Suppressor macrophage (primary cell): Measurements from ENCODE around the gene LRRC7.

Source experiments
- DNase-seq, 4 experiments: peaks; one replicate each; pipeline ENCODE4 v3.0.0-alpha.2; 2020 to 2022
- total RNA-seq, 17 experiments: gene quantifications; one replicate each; lab custom pipeline; 2026; ENCODE audit warnings: mixed read lengths in 6 of 17, inconsistent platforms in 3 of 17; lab: John Stamatoyannopoulos, UW

LRRC7 gene
- total RNA-seq: 0 to 12.9 (median 0) reads per million in 17 experiments

GRCh38 chr1:69567652-69568420, at the start of gene LRRC7:
TSS of gene LRRC7 (plus strand) at chr1:69567922. CDS start at chr1:69568640, 718 bp downstream.
- DNase-seq: peak in 2 of 4 experiments; percentile 11 to 23

GRCh38 chr1:69519006-69519405, 48.7 kb upstream of the LRRC7 start:
- no peak for DNase-seq

- DNase-seq: no peak
These were observed 47.4 kb upstream of the LRRC7 start for GRCh38 chr1:69520326-69520725.

- DNase-seq: no peak
These were observed 44.7 kb upstream of the LRRC7 start for GRCh38 chr1:69523032-69523431.

- no peak for DNase-seq
These were observed 44.3 kb upstream of the LRRC7 start for GRCh38 chr1:69523461-69523860.

- DNase-seq: no peak
These were observed 43.7 kb upstream of the LRRC7 start for GRCh38 chr1:69524015-69524414.

GRCh38 chr1:69527273-69527672, 40.4 kb upstream of the LRRC7 start:
- no peak for DNase-seq

GRCh38 chr1:69528376-69528775, 39.3 kb upstream of the LRRC7 start:
- DNase-seq: no peak

GRCh38 chr1:69533343-69533742, 34.4 kb upstream of the LRRC7 start:
- DNase-seq: no peak

- no peak for DNase-seq
These were observed 32.9 kb upstream of the LRRC7 start for GRCh38 chr1:69534829-69535228.

- no peak for DNase-seq
These were observed 32.2 kb upstream of the LRRC7 start for GRCh38 chr1:69535490-69535889.

- DNase-seq: no peak
These were observed 27.7 kb upstream of the LRRC7 start for GRCh38 chr1:69540052-69540451.

- no peak for DNase-seq
These were observed 16.0 kb upstream of the LRRC7 start for GRCh38 chr1:69551476-69552324.

- DNase-seq: no peak
These were observed 14.0 kb upstream of the LRRC7 start for GRCh38 chr1:69553726-69554125.

- no peak for DNase-seq
These were observed 876 bp downstream of the LRRC7 start for GRCh38 chr1:69568421-69569174.

GRCh38 chr1:69569175-69569541, 1.4 kb downstream of the LRRC7 start:
- peak in 1 of 4 experiments; percentile 2 for DNase-seq

- peak; percentile 2 to 45 (median 21) for DNase-seq
These were observed 2.0 kb downstream of the LRRC7 start for GRCh38 chr1:69569576-69570328.

- no peak for DNase-seq
These were observed 2.6 kb downstream of the LRRC7 start for GRCh38 chr1:69570356-69570755.

- DNase-seq: no peak
These were observed 5.2 kb downstream of the LRRC7 start for GRCh38 chr1:69572921-69573320.

- no peak for DNase-seq
These were observed 6.2 kb downstream of the LRRC7 start for GRCh38 chr1:69573911-69574310.

- DNase-seq: no peak
These were observed 17.9 kb downstream of the LRRC7 start for GRCh38 chr1:69585666-69586065.

- DNase-seq: no peak
These were observed 19.7 kb downstream of the LRRC7 start for GRCh38 chr1:69587391-69587790.
